Measurements from ENCODE around the gene CHRDL1. TPM values are rescaled to one million over a fixed set of nuclear protein-coding genes. Genes with fewer than 3 reads are reported as not detected.

CHRDL1 gene
- total and polyA plus RNA-seq, 2 donors (not counting 1 experiment from before 2014, with no cell fraction given): not detected

DNA sequence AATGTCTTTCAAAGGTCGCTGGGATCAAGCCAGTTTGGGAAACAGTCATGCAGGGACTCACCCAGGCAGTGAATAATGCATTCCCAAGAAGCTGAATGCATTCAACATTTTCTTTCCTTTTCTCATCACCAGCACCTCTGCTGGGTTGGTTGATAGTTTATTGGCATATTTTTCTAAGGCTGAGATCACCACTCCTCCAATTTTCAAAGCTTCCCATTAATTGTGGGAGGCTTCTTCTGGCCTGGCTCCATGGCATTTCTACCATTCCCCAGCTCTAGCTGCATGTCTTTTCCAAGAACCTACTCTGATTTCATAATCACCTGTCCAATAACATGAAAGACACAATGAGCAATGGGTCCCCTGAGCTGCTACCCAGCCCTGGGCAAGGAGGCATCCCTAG lies 35.8 kb downstream of the CHRDL1 start:
- H3K79me2 ChIP-seq (ENCODE audit: control insufficient read depth, insufficient read depth, low read length): no peaks in the 10 kb centered on the region
- no peak overlapping the region for H3K4me3 ChIP-seq (ENCODE audit: control extremely low read depth in 1 of 5, extremely low read depth in 1 of 5, insufficient read depth in 1 of 5, low read depth in 2 of 5, low read length in 4 of 5)
- H4K20me1 ChIP-seq (ENCODE audit: control insufficient read depth, insufficient read depth, low read length, poor library complexity, severe bottlenecking): no peaks in the 10 kb centered on the region
- POLR2A ChIA-PET: no interaction called here
- no peaks in the 10 kb centered on the region for H3K9me3 ChIP-seq (ENCODE audit: control extremely low read depth in 1 of 3, control insufficient read depth in 2 of 3, insufficient read depth in 1 of 3, low read length in 2 of 3)
- TF ChIP-seq EZH2 (IDR thresholded peaks at IDR 0.05; ENCODE audit: borderline replicate concordance, insufficient read depth, low read depth, low read length, poor library complexity, severe bottlenecking): no peak
- TF ChIP-seq, protein P1, sequence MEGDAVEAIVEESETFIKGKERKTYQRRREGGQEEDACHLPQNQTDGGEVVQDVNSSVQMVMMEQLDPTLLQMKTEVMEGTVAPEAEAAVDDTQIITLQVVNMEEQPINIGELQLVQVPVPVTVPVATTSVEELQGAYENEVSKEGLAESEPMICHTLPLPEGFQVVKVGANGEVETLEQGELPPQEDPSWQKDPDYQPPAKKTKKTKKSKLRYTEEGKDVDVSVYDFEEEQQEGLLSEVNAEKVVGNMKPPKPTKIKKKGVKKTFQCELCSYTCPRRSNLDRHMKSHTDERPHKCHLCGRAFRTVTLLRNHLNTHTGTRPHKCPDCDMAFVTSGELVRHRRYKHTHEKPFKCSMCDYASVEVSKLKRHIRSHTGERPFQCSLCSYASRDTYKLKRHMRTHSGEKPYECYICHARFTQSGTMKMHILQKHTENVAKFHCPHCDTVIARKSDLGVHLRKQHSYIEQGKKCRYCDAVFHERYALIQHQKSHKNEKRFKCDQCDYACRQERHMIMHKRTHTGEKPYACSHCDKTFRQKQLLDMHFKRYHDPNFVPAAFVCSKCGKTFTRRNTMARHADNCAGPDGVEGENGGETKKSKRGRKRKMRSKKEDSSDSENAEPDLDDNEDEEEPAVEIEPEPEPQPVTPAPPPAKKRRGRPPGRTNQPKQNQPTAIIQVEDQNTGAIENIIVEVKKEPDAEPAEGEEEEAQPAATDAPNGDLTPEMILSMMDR (IDR thresholded peaks at IDR 0.05): no peak
- ATAC-seq (ENCODE audit: low read depth) (no peak), DNase-seq (no peak)
- no CpG with 5 or more reads among the region's 1 CpG for WGBS (ENCODE audit: insufficient coverage)
- Mint-ChIP-seq H3K9me3 (ENCODE audit: insufficient read depth) (no peaks in the 10 kb centered on the region), H3K4me3 (no peak overlapping the region), H3K4me1 (no peaks in the 10 kb centered on the region), H3K27me3 (no peaks in the 10 kb centered on the region), H3K27ac (no peak overlapping the region)
- no peak overlapping the region for H2AFZ ChIP-seq (ENCODE audit: insufficient read depth, low read depth, low read length, poor library complexity, severe bottlenecking)
- no peak overlapping the region for H3K9ac ChIP-seq (ENCODE audit: low read length)
- no peak overlapping the region for H3K4me2 ChIP-seq (replicated peaks; ENCODE audit: low read depth, low read length, poor library complexity, severe bottlenecking)
- no peaks in the 10 kb centered on the region for H3K4me1 ChIP-seq (ENCODE audit: control insufficient read depth in 2 of 2, insufficient read depth in 2 of 2, low read length in 2 of 2)
- H3K27me3 ChIP-seq (replicated peaks in 1 of 4; ENCODE audit: control extremely low read depth in 1 of 4, control insufficient read depth in 3 of 4, insufficient read depth in 4 of 4, low read length in 3 of 4): no peaks in the 10 kb centered on the region
- no peak overlapping the region for H3K27ac ChIP-seq (ENCODE audit: low read length in 2 of 2)
- CTCF ChIA-PET: no interaction called here
- intact Hi-C loops (cut with micrococcal nuclease): no loop called here
- no peaks in the 10 kb centered on the region for H3K36me3 ChIP-seq (replicated peaks in 1 of 2; ENCODE audit: control extremely low read depth in 1 of 2, control insufficient read depth in 1 of 2, extremely low read depth in 1 of 2, insufficient read depth in 2 of 2, low read length in 1 of 2)

DNA sequence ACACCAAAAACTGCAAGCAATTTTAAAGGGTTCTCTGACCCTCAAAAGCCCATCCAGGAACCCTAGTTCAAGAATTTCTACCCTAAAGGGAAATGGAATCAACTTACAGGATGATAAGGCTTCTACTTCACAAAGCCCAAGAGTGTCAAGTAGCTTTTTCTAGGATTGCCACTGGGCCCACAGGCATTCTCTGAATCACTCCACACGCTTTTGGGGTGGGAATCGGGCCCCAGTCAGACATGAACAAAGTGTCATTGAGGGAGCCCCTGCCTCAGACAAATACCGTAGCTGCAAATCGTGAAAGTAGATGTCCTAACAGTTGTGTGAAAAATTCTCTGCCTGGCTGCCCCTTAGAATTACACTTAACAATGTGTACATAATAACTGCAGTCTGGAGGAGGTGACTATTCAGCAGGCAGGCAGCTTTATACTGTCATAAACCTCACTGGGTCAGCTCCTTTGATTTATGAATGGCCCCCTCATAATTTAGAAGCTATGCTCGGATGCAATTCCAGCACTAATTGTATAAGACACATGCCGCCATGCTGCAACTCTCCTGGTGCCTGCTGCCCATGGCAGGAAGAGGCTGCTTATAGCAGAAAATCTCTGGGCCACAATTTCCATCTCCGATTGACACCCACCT lies 36.7 kb downstream of the CHRDL1 start:
- no peaks in the 10 kb centered on the region for H3K36me3 ChIP-seq (replicated peaks in 1 of 2; ENCODE audit: control extremely low read depth in 1 of 2, control insufficient read depth in 1 of 2, extremely low read depth in 1 of 2, insufficient read depth in 2 of 2, low read length in 1 of 2)
- intact Hi-C loops (cut with micrococcal nuclease): no loop called here
- ChIA-PET POLR2A (no interaction called here), CTCF (no interaction called here)
- ATAC-seq (ENCODE audit: low read depth): no peak
- no peaks in the 10 kb centered on the region for H3K79me2 ChIP-seq (ENCODE audit: control insufficient read depth, insufficient read depth, low read length)
- Mint-ChIP-seq H3K27ac (no peak overlapping the region), H3K4me1 (no peaks in the 10 kb centered on the region), H3K4me3 (no peak overlapping the region), H3K27me3 (no peaks in the 10 kb centered on the region), H3K9me3 (ENCODE audit: insufficient read depth) (no peaks in the 10 kb centered on the region)
- H3K4me1 ChIP-seq (ENCODE audit: control insufficient read depth in 2 of 2, insufficient read depth in 2 of 2, low read length in 2 of 2): no peaks in the 10 kb centered on the region
- TF ChIP-seq EZH2 (IDR thresholded peaks at IDR 0.05; ENCODE audit: borderline replicate concordance, insufficient read depth, low read depth, low read length, poor library complexity, severe bottlenecking): no peak
- TF ChIP-seq, protein P1 (IDR thresholded peaks at IDR 0.05): no peak
- 80% methylated on average over 2 of the region's 7 CpGs for WGBS (ENCODE audit: insufficient coverage)
- no peak overlapping the region for H2AFZ ChIP-seq (ENCODE audit: insufficient read depth, low read depth, low read length, poor library complexity, severe bottlenecking)
- H4K20me1 ChIP-seq (ENCODE audit: control insufficient read depth, insufficient read depth, low read length, poor library complexity, severe bottlenecking): no peaks in the 10 kb centered on the region
- no peak overlapping the region for H3K27ac ChIP-seq (ENCODE audit: low read length in 2 of 2)
- no peak overlapping the region for H3K4me2 ChIP-seq (replicated peaks; ENCODE audit: low read depth, low read length, poor library complexity, severe bottlenecking)
- no peak for DNase-seq
- H3K4me3 ChIP-seq (ENCODE audit: control extremely low read depth in 1 of 5, extremely low read depth in 1 of 5, insufficient read depth in 1 of 5, low read depth in 2 of 5, low read length in 4 of 5): no peak overlapping the region
- no peak overlapping the region for H3K9ac ChIP-seq (ENCODE audit: low read length)
- no peaks in the 10 kb centered on the region for H3K9me3 ChIP-seq (ENCODE audit: control extremely low read depth in 1 of 3, control insufficient read depth in 2 of 3, insufficient read depth in 1 of 3, low read length in 2 of 3)
- H3K27me3 ChIP-seq (replicated peaks in 1 of 4; ENCODE audit: control extremely low read depth in 1 of 4, control insufficient read depth in 3 of 4, insufficient read depth in 4 of 4, low read length in 3 of 4): no peaks in the 10 kb centered on the region
